ENCODE measurements around the gene UBL4B.

- TF ChIP-seq CTCF (IDR thresholded peaks at IDR 0.05 in 8 of 11, conservative IDR thresholded peaks at IDR 0.05 in 3 of 11) (no peak), POLR2AphosphoS5 (IDR thresholded peaks at IDR 0.05) (no peak), POLR2A (IDR thresholded peaks at IDR 0.05) (no peak)
These were observed 46.9 kb downstream of the UBL4B start for GRCh38 chr1:110159168-110159567.

All from spleen (tissue), 7 donors.